Measurements from ENCODE around the gene GRID1.

Gene GRID1

GRCh38 chr10:86368046-86368445 lies 1.5 kb upstream of the GRID1 start:
- no peak for DNase-seq

DNA sequence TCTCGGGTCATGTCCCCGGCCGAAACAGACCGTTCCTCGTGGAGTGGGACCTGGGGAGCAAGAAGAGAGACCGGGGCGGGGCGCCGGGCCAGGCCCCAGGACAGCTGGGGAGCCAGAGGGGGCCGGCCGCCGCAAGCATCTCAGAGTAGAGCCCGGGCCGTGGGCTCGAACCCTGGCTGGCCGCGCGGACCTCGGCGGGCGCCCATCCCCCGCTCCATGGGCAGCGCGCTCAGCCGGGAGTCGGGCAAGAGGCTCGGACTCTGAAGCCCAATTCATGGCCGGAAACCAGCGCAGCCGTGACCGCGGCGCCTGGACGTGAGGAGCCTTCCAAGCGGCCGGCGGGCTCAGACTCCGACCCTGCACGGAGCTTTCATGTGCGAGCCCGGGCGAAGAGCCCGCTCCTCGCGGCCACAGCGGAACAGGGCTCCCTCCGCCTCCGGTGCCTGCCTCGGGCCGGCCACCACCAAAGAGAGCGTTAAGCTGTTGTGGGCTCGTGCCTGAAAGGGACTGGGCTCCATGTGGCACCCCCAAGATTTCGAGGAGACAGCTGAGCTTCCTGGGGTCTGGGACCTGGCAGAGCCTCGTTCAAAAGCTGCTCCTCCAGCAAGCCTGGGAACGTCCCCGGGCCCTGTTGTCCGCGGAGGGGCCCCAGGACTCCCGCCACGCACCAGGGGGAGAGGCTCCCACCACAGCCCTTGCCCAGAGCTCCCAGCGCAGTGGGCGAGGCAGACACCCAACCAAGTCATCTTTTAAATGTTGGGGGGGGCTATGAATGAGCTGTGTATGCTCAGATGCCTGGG lies 757 bp upstream of the GRID1 start:
- DNase-seq, result no peak

GRCh38 chr10:86366902-86367151 lies 232 bp upstream of the GRID1 start:
- DNase-seq, result no peak

DNA sequence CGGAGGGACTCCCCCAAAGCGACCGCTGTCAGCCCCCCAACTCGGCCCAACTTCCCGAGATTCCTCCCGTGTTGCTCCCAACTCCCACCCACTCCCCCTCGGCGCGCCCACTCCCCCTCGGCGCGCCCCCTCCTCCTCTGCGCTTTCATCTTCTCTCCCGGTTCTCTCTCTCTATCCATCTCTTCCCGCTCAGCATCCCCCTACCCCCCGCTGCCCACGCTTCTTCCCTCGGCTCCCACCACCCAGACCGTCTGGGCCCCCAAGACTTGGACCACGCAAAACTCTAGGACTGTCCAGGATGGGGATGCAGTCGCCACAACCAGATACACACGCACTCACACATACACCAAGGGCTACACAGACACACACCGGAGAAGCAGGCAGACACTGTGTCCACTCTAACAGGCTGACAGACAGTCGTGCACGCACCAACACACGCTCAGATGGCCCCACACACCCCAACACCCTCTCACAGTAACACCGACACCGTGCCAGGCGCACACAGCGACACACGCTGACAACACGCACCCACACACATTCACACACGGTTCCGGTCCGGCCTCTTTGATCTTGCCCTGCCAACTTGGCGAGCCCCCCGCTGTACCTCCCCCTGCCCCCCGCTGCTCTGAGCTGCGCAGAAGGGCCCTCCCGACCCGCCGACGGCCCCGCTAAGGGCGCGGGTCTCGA lies 1.1 kb downstream of the GRID1 start:
- DNase-seq, result no peak

GRCh38 chr10:86364491-86365345 lies 1.9 kb downstream of the GRID1 start:
- no peak for DNase-seq

DNA sequence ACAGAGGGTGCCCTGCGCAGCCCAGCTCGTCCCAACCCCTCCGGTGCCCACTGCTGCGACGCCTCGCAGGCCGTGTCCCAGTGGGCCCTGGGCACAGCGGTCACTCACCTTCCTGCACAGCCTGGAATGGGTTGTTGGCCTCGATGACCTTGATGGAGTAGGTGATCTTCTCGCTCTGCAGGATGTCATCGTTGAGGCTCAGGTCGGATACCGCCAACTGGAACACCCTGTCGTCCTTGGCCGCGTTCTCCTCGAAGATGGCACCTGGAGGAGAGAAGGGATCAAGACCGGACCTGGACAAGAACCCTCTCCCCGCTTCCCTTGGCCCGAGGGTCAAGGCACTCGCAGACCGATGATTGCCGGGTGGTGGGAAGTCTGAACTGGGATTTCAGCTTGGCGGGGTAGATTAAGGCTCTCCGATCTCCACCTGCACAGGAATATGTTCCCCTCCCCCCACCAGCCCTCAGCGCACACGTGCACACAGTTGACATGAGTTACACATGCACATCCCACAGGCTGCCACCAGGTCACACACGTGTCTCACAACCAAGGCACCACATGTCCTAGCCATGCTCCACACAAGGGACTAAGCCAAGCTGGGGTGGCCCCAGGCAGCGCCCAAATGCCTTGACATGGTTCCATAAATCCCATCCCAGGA lies 2.6 kb downstream of the GRID1 start:
- no peak for DNase-seq

GRCh38 chr10:86363184-86363832 lies 3.3 kb downstream of the GRID1 start:
- no peak for DNase-seq

DNA sequence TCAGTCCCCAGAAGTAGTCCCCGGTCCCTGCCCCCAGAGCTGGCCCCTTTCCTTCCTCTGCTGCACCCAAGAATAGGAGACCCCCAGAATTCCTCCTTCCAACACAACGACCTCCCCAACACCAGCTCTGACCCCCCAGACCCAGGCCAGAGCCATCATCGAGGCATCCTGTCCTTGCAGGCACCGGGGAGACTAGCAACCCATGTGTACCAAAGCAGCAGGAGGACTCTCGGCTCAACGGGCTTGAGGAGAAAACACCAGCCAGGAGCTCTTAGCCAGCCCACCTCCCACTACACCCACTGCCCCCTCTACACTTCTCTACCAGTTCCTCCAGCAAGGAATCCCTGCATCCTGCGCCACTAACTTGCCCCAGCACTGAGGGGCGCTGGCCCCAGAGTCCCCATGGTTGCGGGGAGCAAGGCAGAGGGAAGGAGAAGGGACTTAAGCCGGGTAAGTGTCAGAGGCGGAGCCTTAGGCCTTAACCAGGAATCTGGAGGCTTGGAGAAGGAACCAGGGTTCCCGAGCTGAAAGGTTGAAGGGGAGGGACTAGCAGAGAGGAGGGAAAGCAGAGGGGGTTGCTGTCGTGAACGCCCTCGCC lies 3.9 kb downstream of the GRID1 start:
- no peak for DNase-seq

GRCh38 chr10:86362129-86362527 lies 4.5 kb downstream of the GRID1 start:
- no peak for DNase-seq

DNA sequence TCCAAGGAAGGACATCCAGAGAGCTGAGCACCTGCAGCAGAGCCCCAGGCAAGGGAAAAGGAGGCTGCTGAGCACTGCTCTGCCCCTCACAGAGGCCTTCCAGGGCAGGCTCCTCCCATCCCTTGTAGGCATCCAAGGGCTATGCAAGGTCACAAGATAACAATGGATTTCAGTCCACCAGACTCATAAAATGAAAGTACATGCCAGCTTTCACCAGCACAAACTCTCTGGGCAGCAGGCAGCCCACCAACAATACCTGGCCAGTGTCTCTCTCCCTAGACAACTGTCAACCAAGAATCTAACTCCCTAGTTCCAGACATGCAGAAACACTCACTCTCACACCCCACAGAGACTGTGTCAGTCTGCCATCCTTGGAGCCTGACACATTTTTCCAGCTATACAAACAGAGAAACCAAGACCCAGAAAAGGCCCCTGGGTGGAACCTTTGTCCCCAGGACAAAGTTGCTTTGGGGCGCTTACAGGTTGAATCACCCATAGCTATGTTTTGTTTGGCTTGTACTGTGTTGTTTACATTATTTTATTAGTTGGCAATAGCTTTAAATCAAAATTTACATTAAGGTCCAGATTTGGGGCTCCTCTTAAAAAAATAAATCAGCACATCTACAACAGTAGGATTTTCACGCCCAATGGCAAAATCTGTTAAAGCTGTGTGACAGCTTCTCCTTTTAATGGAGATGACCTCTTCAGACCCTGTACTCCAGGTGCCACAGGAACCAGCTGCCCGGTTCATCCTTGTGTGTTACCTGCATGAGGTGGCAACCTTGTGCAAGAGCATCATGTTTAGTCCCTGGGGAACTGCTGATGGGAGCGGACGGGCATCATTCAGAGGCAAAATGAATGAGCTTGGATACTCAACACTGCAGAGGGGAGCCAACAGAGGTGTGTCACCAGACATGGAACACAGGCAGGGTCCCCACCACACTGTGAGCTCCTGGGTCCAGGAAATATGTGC lies 5.2 kb downstream of the GRID1 start:
- DNase-seq, result no peak

DNA sequence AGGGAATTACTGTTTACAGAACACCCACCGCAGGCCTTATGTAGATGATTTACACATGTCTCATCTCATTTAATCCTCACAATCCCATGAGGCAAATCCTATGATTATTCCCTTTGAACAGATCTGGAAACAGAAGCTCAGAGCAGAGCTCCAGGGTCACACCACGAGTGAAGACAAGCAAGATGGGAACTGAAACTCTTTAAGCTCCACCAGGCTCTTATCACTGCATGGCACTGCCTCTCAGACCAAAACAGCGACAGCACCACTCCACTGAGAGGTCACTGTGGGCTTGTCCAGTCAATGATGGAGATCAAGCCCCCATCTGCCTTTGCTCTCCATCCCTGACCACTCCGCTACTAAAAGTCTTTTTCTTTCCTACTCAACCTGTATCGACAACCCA lies 5.9 kb downstream of the GRID1 start:
- DNase-seq, result no peak

- DNase-seq, result no peak
These were observed 6.6 kb downstream of the GRID1 start for GRCh38 chr10:86359954-86360353.

DNA sequence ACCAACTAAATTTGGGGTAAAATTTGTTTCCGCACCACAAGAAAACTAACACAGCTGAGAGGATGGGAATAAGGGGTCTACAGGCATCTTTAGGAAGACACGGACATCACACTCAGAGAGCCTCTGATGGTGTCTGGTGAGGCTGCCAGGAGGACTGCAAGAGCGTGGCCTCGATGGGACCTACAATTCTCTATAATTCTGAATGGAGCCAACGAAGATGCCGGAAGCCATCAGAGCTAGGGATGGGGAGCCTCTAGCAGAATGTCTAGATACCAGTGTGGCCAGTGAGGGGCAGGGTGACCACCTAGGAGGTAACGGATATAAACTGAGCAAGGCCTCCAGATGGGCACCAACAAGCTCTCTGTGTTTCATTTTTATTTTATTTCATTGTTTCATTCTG lies 7.5 kb downstream of the GRID1 start:
- DNase-seq, result no peak

DNA sequence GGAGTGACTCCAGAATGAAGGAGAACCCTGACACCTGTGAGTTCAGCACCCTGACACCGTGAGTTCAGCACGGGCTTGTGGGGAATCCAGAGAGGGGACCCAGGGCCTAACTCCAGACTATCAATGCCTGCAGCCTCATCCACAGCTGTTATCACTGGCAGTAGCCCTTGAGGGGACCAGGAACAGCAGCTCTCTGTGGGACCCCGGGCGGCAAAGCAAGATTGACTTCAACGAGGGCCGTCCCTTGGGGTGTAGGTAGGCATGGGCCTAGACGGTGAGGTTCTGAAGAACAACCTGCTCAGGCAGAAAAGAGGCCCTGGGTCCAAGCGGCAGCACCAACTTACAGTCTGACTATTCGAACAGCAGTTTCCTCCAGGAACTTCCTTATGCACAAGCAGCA lies 8.9 kb downstream of the GRID1 start:
- DNase-seq, result no peak

GRCh38 chr10:86357041-86357440 lies 9.6 kb downstream of the GRID1 start:
- DNase-seq, result no peak

GRCh38 chr10:86356296-86356695 lies 10.3 kb downstream of the GRID1 start:
- no peak for DNase-seq

DNA sequence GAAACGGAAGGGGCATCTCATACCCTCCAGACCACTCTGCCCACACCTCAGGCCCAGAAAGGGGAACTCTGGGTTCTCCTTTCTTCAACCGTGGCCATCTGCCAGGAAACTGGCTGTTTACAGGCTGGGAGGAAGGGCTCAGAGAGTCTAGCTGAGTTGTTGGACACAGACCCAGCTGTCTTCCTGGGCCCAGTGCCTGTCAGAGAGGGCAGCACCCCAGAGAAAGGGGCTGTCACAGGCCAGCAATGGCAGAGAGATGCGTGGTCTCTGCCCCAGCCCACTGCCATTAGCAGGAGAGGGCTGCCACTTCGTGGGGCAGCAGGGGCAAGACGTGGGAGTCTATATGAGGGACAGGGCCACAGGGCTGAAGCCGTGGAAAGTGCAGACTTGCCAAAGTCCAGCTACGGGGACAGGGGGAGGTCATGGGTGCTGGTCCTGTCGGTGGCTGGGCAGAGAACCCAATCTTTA lies 11.0 kb downstream of the GRID1 start:
- no peak for DNase-seq

DNA sequence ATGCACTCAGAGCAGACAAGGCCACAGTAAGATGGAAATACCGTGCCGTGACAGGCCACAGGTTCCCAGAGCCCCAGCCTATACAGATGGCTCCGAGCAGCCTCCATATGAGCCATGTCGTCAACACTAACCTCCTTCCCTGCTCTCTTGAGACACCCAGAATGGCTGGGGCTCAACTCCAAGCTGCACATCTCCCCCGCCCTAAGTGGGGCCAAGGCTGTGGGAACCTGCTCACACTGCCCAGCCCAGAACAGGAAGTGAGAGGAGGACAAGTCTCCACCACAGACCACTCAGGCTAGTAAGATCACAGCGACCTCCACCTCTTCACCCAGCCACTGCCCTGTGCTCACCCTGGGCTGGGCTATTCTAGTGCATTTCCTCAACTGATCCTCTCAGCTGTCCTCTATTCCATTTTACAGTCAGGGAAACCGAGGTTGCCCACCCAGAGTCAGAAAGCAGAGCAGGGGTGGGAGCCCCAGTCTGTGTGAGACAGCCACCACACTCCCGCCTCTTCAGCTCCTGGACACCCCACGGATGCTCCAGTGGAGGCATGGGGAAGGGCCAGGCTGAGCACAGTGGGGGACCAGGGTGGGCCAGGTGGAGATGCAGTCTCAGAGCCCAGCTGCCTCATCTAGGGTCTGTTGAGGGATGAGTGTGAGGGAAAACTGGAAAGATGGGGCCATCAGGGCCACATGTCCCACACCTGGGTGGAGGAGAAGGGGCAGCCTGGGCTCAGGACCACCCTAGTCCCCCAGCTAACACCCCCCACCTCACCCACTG lies 11.6 kb downstream of the GRID1 start:
- no peak for DNase-seq

GRCh38 chr10:86353506-86354485 lies 12.8 kb downstream of the GRID1 start:
- DNase-seq, result no peak
